ENCODE data around the gene TNS1. TPM values are rescaled to one million over a fixed set of nuclear protein-coding genes. Genes with fewer than 3 reads are reported as not detected.
A peak's percentile ranks its signal among the peaks of the same experiment; 100 is the strongest.

TNS1 gene
- total RNA-seq, 2 donors from 2014 or later, result 20.6 to 164 TPM

DNA sequence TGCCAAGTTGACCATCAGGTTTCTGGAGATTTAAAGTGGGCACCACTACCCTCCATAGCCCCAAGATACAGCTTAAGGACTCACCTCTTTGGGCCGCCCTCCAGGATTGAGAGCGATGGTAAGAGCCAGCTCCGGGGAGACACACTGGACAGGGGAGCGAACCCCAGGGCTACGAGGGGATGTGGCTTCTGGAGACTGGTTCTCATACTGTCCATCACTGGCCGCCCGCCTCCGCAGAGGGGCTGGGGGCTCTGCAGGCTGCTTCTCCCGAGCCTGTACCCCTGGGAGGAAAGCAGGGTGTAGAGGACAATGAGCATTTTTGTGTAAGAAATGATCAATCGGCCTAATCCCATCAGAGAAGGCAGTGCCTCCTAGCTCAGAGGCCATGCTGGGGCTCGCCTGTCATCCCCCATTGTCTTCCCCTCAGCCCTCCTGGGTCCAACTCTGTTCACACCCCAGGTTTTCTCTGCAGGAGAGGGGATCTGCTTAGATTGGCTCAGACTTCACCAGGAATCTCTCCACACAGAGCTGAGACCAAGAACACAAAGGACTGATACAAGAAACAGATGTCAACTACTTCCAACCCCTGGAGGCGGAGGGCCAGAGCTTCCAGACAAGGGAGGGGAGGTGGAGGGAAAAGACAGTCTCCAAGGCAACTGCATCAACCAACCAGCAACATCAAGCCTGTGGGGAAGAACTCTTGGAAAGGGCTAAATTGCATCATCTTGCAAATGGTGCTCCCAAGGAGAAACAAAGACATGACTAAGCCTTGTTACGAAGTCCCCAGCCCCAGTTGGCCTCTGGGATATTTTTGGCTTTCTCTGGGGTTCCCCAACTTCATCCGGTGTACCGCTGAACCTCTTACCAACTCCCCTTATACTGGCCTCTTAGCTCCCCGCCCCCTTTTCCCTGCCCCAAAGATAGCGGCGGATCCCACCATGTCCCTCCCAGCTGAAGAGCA lies 166.6 kb downstream of the TNS1 start:
- Histone ChIP-seq H3K27ac (peak overlapping the region; percentile 32), H3K4me1 (no peaks in the 10 kb centered on the region), H3K36me3 (no peaks in the 10 kb centered on the region), H3K9me3 (no peaks in the 10 kb centered on the region), H3K27me3 (no peaks in the 10 kb centered on the region), H3K9ac (ENCODE audit: low read depth in 2 of 2, low read length in 2 of 2) (no peak overlapping the region), H3K4me3 (no peak overlapping the region)
- DNase-seq, result peak; percentile 38
- intact Hi-C loops (cut with DNase I), result no loop called here
- TF ChIP-seq, protein P1, sequence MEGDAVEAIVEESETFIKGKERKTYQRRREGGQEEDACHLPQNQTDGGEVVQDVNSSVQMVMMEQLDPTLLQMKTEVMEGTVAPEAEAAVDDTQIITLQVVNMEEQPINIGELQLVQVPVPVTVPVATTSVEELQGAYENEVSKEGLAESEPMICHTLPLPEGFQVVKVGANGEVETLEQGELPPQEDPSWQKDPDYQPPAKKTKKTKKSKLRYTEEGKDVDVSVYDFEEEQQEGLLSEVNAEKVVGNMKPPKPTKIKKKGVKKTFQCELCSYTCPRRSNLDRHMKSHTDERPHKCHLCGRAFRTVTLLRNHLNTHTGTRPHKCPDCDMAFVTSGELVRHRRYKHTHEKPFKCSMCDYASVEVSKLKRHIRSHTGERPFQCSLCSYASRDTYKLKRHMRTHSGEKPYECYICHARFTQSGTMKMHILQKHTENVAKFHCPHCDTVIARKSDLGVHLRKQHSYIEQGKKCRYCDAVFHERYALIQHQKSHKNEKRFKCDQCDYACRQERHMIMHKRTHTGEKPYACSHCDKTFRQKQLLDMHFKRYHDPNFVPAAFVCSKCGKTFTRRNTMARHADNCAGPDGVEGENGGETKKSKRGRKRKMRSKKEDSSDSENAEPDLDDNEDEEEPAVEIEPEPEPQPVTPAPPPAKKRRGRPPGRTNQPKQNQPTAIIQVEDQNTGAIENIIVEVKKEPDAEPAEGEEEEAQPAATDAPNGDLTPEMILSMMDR (IDR thresholded peaks at IDR 0.05), result no peak

DNA sequence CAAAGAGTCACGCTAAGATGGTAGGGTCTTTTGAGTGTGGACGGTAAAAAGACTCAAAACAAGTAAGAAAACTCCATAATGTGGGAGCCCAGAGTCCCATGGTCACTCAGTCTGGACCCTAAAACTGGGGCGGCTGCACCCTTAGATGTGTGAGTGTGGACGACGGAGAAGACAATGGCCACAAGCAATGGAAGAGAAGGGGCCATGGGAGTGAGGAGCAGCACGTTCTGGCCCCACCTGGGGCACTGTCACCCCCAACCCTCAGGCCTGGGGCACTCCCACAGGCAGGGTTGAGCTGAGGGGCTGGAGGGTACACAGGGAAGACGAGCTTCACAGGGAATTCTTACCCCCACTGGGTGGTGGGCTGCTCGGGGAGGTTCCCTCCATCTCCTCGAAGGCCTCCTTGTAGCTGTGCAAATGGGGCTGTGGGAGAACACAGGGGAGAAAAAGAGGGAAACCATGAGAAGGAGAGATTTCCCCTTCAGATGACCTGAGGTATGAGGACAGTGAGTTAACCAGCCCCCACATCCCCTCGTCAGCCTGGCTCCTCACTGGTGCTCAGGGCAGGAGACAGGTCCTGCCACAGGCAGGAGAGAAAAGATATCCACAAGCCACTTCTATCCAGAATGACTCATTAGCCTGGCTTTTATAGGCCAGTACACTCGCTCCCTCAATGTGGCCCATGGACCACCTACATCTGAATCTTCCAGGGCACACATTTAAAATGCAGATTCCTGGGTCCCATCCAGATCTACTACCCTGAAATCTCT lies 167.9 kb downstream of the TNS1 start:
- H3K27me3 ChIP-seq, result no peaks in the 10 kb centered on the region
- TF ChIP-seq, protein P1 (IDR thresholded peaks at IDR 0.05), result no peak
- no peaks in the 10 kb centered on the region for H3K36me3 ChIP-seq
- no peak overlapping the region for H3K4me3 ChIP-seq
- H3K27ac ChIP-seq, result no peak overlapping the region
- H3K9ac ChIP-seq (ENCODE audit: low read depth in 2 of 2, low read length in 2 of 2), result no peak overlapping the region
- intact Hi-C loops (cut with DNase I), result no loop called here
- no peaks in the 10 kb centered on the region for H3K9me3 ChIP-seq
- DNase-seq, result no peak
- H3K4me1 ChIP-seq, result no peaks in the 10 kb centered on the region

DNA sequence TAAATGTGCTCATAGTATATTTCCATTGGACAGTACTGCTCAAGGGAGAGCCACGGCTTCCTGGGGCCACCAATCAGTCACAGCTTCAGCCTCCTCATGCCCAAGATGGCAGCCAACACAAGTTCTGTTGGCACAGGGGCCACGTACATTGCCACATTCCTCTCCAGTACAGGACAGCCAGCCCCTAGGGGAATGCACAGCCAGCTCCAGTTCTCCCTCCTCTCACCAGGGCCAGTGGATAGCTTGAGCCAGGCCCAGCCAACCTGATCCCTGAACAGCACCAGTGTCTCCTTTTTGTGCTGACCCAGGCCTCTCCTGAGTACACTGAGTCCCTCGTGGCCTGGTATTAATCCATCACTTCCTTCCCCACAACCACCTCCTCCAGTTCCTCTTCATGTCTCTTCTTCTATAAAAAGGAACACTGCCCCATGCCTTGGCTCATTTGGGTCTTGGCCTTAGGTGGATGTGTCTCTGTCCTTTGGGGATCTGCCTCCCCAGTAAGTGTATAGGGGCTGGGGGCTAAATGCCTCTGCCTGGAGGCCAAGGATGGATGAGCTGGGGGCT lies 168.7 kb downstream of the TNS1 start:
- intact Hi-C loops (cut with DNase I), result no loop called here
- TF ChIP-seq, protein P1 (IDR thresholded peaks at IDR 0.05), result no peak
- Histone ChIP-seq H3K27ac (no peak overlapping the region), H3K36me3 (no peaks in the 10 kb centered on the region), H3K4me3 (no peak overlapping the region), H3K9me3 (no peaks in the 10 kb centered on the region), H3K27me3 (no peaks in the 10 kb centered on the region), H3K4me1 (no peaks in the 10 kb centered on the region), H3K9ac (ENCODE audit: low read depth in 2 of 2, low read length in 2 of 2) (no peak overlapping the region)
- DNase-seq, result no peak

DNA sequence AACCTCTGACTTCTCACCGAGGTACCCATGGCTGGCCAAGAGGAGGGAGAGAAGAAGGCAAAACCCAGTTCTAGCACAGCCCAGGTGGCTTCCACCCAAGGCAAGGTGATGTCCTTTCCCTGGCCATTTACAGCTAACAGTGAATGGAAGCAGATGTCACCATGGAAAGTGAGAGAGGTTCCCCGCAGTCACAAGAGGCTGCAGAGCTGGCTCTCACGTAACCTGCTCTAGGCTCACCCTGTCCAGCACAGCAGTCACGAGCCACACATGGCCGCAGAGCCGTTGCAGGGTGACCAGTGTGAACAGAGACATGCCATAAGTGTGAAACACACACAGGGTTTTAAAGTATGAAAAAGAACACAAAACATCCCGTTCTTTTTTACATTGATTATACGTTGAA lies 169.4 kb downstream of the TNS1 start:
- Histone ChIP-seq H3K4me1 (no peaks in the 10 kb centered on the region), H3K36me3 (no peaks in the 10 kb centered on the region), H3K27ac (no peak overlapping the region), H3K9me3 (no peaks in the 10 kb centered on the region), H3K9ac (ENCODE audit: low read depth in 2 of 2, low read length in 2 of 2) (no peak overlapping the region), H3K4me3 (no peak overlapping the region), H3K27me3 (no peaks in the 10 kb centered on the region)
- DNase-seq, result no peak
- TF ChIP-seq, protein P1 (IDR thresholded peaks at IDR 0.05), result no peak
- intact Hi-C loops (cut with DNase I), result no loop called here

DNA sequence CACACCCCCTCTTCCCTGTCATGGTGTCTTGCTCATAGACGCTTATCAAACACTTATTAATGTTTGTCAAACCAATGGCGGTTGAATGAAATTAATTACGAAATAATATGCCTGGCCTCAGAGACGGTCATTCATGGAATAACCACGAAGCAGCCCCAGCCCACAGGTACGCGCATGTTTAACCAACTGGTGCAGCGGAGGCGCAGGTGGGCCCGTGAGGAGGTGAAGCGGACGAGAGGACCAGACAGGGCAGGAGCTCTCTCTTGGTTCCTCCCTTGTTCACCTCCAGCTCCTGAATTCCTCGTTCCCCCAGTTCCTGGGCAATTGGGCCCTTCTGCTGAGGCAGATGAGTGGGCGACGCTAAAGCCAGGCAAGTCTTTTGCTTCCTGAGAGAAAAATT lies 169.8 kb downstream of the TNS1 start:
- intact Hi-C loops (cut with DNase I), result no loop called here
- TF ChIP-seq, protein P1 (IDR thresholded peaks at IDR 0.05), result no peak
- DNase-seq, result no peak
- H3K9me3 ChIP-seq, result no peaks in the 10 kb centered on the region
- H3K27ac ChIP-seq, result no peak overlapping the region
- H3K9ac ChIP-seq (ENCODE audit: low read depth in 2 of 2, low read length in 2 of 2), result no peak overlapping the region
- no peaks in the 10 kb centered on the region for H3K36me3 ChIP-seq
- H3K4me3 ChIP-seq, result no peak overlapping the region
- H3K27me3 ChIP-seq, result no peaks in the 10 kb centered on the region
- H3K4me1 ChIP-seq, result no peaks in the 10 kb centered on the region

Measured in colonic mucosa (tissue), 4 donors.